GM12874 (cell line): Measurements from ENCODE around the gene MMP10.

Experiments used
- CTCF ChIP-seq: IDR thresholded peaks from 2 replicates; pipeline ENCODE4 v1.5.1; 2011; ENCODE audit warnings: low read depth, mild to moderate bottlenecking, control low read depth, low read length, moderate library complexity; ENCODE audit not compliant: insufficient read depth

The MMP10 gene

GRCh38 chr11:102780491-102780918 lies at the start of gene MMP10:
Gene MMP10 (minus strand): TSS chr11:102780628. CDS start chr11:102780591, 37 bp downstream.
- peak; percentile 37; the same call in 1 of the 2 replicates for TF ChIP-seq CTCF

DNA sequence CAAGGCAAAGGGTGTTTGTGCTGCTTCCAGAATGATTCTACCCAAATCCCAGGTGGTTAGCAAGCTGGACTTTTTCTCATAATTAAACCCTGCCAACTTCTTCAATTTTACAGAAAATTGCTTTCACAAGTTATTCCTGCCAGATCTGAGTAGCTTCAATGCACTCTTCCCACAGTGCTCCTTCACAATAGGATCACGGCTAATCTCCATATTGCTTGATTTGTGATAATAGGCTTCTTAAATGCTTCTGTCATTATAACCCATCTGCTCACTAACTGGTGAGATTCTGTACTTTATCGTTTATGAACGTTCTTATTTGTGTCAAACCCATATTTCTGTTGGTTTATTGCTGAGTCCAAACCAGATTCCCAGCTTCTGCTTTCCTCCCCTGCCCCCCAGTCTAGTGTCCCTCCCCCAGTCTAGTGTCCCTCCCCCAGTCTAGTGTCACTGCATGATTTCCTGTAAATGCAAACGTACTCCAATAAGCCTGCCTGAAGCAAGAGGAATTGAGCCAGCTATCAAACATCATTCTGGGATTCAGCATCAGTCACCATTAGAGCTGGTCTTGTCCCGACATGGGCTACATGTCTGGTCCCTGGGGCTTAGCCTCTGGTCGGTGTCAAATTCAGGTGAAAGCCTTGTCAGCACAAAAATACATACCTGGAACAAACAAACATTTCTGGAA lies 49.0 kb upstream of the MMP10 start:
- no peak for TF ChIP-seq CTCF

GRCh38 chr11:102824556-102824955 lies 44.1 kb upstream of the MMP10 start:
- no peak for TF ChIP-seq CTCF

GRCh38 chr11:102819491-102819890 lies 39.1 kb upstream of the MMP10 start:
- no peak for TF ChIP-seq CTCF

GRCh38 chr11:102813484-102813883 lies 33.1 kb upstream of the MMP10 start:
- TF ChIP-seq CTCF, result no peak

DNA sequence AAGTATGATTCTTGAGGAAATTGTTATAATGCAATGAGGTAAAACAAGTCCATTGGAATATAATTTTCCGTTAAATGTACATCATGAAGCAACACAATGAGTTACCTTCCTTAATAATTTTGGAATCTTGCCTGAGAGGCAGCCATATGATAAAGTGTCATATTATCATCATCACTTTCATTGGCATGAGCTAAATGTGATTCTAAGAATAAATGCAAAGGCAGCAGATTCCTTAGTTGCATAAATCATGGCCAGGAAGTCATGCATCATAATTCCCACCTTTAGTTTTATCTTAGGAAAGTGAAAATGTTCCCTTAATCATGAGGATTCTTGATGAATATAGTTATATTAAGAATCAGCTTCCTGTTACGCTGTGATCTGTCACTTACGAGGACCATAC lies 31.8 kb upstream of the MMP10 start:
- no peak for TF ChIP-seq CTCF

DNA sequence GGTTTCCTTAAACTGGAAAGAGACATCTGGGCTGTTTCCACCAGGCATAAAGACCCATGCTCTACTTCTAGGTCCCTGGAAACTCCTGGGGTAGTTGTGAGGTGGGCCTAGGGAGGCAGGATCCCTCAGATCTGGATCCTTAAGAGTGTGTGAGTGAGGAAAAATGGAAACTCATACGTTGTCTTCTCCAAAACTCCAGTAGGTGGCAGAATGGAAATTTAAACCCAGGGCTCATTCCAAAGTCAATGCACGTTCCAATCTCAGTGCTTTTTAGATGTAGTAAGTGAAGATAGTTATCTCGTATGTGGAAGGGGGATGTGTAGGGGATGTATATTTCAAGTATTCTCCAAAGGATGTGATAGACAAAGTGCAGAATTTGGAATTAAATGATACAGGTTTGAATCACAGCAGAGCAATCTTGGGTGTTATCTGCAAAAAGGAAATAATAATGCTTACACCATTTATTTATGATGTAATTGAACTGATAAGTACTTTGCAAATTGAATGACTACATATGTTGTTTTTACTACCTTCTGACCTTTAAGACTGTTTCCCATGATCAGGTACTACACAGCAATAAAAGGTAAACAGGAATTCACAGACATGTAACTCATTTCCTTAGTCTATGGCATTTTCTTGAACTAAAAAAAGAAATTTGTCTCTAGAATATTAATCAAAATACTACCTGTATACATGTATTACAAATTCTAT lies 30.7 kb upstream of the MMP10 start:
- peak; percentile 14; the same call in 1 of the 2 replicates for TF ChIP-seq CTCF
